Measurements from ENCODE around the gene FRMD4A.

DNA sequence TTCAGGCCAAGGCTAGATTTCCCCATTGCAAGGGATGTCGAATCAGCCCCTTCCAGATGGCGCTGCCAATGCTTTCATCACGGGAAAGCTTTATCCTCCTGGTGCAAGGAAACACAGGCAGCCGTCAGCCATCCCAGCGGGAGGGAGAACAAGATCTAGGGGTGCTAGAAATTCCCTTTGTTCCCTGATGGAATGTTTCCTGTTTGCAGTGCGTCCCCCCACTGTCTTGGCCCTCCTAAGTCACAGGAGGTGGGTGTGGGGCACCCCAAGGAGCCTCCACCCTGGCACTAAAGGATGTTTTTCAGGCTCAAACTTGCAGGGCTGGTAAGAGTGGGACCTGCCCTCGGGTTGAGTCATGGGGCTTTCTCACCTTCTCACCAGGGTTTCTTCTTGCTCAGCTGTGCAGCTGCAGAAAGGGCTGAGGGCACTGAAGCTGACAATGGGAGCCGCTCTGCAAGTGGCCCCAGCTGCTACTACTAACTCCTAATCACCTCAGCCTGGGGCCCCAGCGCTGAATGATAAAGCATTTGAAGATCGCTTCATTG lies 640.4 kb downstream of the FRMD4A start:
- TF ChIP-seq POLR2A (IDR thresholded peaks at IDR 0.05) (no peak), EP300 (IDR thresholded peaks at IDR 0.05) (no peak), POLR2AphosphoS5 (IDR thresholded peaks at IDR 0.05) (no peak)
- TF ChIP-seq, protein P1, sequence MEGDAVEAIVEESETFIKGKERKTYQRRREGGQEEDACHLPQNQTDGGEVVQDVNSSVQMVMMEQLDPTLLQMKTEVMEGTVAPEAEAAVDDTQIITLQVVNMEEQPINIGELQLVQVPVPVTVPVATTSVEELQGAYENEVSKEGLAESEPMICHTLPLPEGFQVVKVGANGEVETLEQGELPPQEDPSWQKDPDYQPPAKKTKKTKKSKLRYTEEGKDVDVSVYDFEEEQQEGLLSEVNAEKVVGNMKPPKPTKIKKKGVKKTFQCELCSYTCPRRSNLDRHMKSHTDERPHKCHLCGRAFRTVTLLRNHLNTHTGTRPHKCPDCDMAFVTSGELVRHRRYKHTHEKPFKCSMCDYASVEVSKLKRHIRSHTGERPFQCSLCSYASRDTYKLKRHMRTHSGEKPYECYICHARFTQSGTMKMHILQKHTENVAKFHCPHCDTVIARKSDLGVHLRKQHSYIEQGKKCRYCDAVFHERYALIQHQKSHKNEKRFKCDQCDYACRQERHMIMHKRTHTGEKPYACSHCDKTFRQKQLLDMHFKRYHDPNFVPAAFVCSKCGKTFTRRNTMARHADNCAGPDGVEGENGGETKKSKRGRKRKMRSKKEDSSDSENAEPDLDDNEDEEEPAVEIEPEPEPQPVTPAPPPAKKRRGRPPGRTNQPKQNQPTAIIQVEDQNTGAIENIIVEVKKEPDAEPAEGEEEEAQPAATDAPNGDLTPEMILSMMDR (IDR thresholded peaks at IDR 0.05): no peak

Data from stomach (tissue), 4 donors.